ENCODE measurements around the gene TNK2. TPM values are rescaled to one million over a fixed set of nuclear protein-coding genes. Genes with fewer than 3 reads are reported as not detected.

The TNK2 gene
- polyA plus RNA-seq, 3 donors: 0.84 to 131 (median 1.8) TPM

DNA sequence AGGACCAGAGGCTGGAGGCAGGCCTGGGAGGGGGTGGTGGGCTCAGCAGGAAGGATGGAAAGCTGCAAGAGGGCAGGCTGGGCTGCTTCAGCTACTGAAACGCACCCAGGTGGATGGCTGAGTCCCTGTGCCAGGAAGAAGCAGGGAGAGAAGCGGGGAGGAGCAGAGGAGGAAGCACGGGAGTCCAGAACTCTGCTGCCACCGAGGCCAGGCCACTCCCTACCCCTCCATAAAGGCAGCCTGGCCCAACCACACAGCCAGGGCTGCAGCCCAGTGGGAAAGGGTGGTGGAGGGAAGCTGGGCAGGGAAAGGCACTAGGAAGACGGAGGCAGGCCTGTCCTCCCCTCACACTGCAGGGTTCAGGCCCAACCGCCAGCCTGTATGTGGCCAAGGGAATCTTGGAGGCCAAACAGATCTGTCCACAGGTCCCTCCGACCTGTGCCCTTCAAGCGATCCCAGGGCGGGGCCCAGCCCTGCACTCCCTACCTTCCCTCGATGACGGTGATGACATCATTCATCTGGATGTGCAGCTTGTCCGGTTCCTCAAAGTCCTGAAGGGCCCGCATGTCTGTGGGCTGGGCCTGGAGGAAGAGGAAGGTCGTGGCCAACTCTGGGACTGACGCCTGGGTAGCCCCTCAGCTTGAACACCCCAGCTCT lies 30.5 kb downstream of the TNK2 start:
- Histone ChIP-seq H3K27me3 (ENCODE audit: control insufficient read depth in 2 of 2, insufficient read depth in 2 of 2, low read length in 2 of 2) (no peaks in the 10 kb centered on the region), H3K4me1 (ENCODE audit: control insufficient read depth in 1 of 2, insufficient read depth in 2 of 2, low read length in 2 of 2) (peaks cover 0 to 8% of the 10 kb centered on the region in 2 donors), H3K9ac (ENCODE audit: insufficient read depth, low read length, poor library complexity, severe bottlenecking) (no peak overlapping the region), H3K9me3 (replicated peaks in 1 of 2; ENCODE audit: control insufficient read depth in 1 of 2, insufficient read depth in 1 of 2, low read length in 2 of 2) (no peaks in the 10 kb centered on the region), H3K27ac (ENCODE audit: low read depth in 1 of 2, low read length in 2 of 2) (peak overlapping the region in 1 of 2 donors; percentile 14), H3K4me2 (replicated peaks; ENCODE audit: extremely low read depth, low read length, poor library complexity, severe bottlenecking) (no peak overlapping the region), H3K36me3 (replicated peaks in 1 of 2; ENCODE audit: control insufficient read depth in 1 of 2, insufficient read depth in 2 of 2, low read length in 2 of 2) (peaks cover 72 to 85% of the 10 kb centered on the region in 2 donors), H2AFZ (ENCODE audit: insufficient read depth, low read depth, low read length, poor library complexity, severe bottlenecking) (no peak overlapping the region), H3K4me3 (replicated peaks in 1 of 3; ENCODE audit: low read depth in 2 of 3, low read length in 3 of 3) (no peak overlapping the region), H4K20me1 (ENCODE audit: insufficient read depth, low read length) (peaks cover 88% of the 10 kb centered on the region), H3K79me2 (ENCODE audit: insufficient read depth, low read length) (peaks cover 42% of the 10 kb centered on the region)
- intact Hi-C loops (cut with micrococcal nuclease): no loop called here
- no peak for DNase-seq
- Mint-ChIP-seq H3K4me3 (no peak overlapping the region), H3K9me3 (no peaks in the 10 kb centered on the region), H3K27ac (peak overlapping the region in 2 of 7 donors; percentile 37 to 62), H3K4me1 (peaks cover 1% of the 10 kb centered on the region), H3K27me3 (ENCODE audit: low read depth in 3 of 3) (peaks cover 0 to 1% (median 0%) of the 10 kb centered on the region in 3 donors), H3K36me3 (peaks cover 48 to 74% of the 10 kb centered on the region in 2 donors)
- TF ChIP-seq, protein P1, sequence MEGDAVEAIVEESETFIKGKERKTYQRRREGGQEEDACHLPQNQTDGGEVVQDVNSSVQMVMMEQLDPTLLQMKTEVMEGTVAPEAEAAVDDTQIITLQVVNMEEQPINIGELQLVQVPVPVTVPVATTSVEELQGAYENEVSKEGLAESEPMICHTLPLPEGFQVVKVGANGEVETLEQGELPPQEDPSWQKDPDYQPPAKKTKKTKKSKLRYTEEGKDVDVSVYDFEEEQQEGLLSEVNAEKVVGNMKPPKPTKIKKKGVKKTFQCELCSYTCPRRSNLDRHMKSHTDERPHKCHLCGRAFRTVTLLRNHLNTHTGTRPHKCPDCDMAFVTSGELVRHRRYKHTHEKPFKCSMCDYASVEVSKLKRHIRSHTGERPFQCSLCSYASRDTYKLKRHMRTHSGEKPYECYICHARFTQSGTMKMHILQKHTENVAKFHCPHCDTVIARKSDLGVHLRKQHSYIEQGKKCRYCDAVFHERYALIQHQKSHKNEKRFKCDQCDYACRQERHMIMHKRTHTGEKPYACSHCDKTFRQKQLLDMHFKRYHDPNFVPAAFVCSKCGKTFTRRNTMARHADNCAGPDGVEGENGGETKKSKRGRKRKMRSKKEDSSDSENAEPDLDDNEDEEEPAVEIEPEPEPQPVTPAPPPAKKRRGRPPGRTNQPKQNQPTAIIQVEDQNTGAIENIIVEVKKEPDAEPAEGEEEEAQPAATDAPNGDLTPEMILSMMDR (IDR thresholded peaks at IDR 0.05): no peak
- 77% methylated on average over 7 of the region's 15 CpGs for WGBS (ENCODE audit: insufficient coverage)

DNA sequence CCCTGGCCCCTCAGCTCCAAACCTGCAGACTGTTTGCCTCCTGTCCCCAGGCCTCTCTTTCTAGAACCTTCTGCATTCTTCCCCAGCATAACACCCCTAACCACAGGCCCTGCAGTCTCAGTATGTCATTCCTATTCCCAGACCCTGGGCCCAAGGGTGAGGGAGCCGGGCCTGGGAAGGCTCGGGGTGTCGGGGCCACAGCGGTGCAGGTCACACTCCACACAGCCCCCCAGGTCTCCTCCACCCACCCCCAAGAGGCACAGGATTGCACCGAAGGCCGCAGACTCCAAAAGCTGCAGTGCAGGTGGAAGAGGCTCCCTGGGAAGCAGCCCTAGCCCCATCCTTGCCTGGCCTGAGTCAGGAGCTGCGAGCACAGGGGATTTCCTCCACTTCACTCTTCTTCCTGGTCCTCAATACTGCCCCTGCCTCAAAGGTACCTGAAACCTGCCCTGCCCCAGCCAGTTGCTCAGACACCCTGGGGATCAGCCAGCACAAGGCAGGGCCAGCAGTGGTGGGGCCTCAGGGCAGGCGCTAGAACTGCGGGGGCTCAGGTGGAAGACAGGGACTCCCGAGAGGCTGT lies 31.1 kb downstream of the TNK2 start:
- Histone ChIP-seq H4K20me1 (ENCODE audit: insufficient read depth, low read length) (peaks cover 88% of the 10 kb centered on the region), H3K4me1 (ENCODE audit: control insufficient read depth in 1 of 2, insufficient read depth in 2 of 2, low read length in 2 of 2) (peaks cover 0 to 8% of the 10 kb centered on the region in 2 donors), H3K9me3 (replicated peaks in 1 of 2; ENCODE audit: control insufficient read depth in 1 of 2, insufficient read depth in 1 of 2, low read length in 2 of 2) (no peaks in the 10 kb centered on the region), H3K4me2 (replicated peaks; ENCODE audit: extremely low read depth, low read length, poor library complexity, severe bottlenecking) (no peak overlapping the region), H3K9ac (ENCODE audit: insufficient read depth, low read length, poor library complexity, severe bottlenecking) (no peak overlapping the region), H3K27ac (ENCODE audit: low read depth in 1 of 2, low read length in 2 of 2) (peak overlapping the region in 1 of 2 donors; percentile 14), H3K4me3 (replicated peaks in 1 of 3; ENCODE audit: low read depth in 2 of 3, low read length in 3 of 3) (no peak overlapping the region), H3K79me2 (ENCODE audit: insufficient read depth, low read length) (peaks cover 42% of the 10 kb centered on the region), H3K27me3 (ENCODE audit: control insufficient read depth in 2 of 2, insufficient read depth in 2 of 2, low read length in 2 of 2) (no peaks in the 10 kb centered on the region), H2AFZ (ENCODE audit: insufficient read depth, low read depth, low read length, poor library complexity, severe bottlenecking) (no peak overlapping the region), H3K36me3 (replicated peaks in 1 of 2; ENCODE audit: control insufficient read depth in 1 of 2, insufficient read depth in 2 of 2, low read length in 2 of 2) (peaks cover 72 to 85% of the 10 kb centered on the region in 2 donors)
- Mint-ChIP-seq H3K27me3 (ENCODE audit: low read depth in 3 of 3) (peaks cover 0 to 1% (median 0%) of the 10 kb centered on the region in 3 donors), H3K4me1 (peaks cover 1% of the 10 kb centered on the region), H3K27ac (peak overlapping the region in 4 of 7 donors; percentile 32 to 62 (median 38)), H3K9me3 (no peaks in the 10 kb centered on the region), H3K4me3 (no peak overlapping the region), H3K36me3 (peaks cover 47 to 73% of the 10 kb centered on the region in 2 donors)
- TF ChIP-seq, protein P1 (IDR thresholded peaks at IDR 0.05): no peak
- no peak for DNase-seq
- intact Hi-C loops (cut with micrococcal nuclease): no loop called here
- WGBS (ENCODE audit: insufficient coverage): 100% methylated on average over 6 of the region's 10 CpGs

Measured in CD14-positive monocyte (primary cell).